DND-41 (cell line): ENCODE measurements around the gene KAT5.

Experiments
- ATAC-seq: fragments of 200-7000 bp; cut with Tn5 transposase; 3 replicates; pipeline ENCODE4 v1.9.1; 2021; ENCODE audit warnings: low read depth; ENCODE audit not compliant: insufficient read depth
- DNase-seq: peaks from one replicate; pipeline ENCODE4 v3.0.0-alpha.2; 2020
- H2AFZ ChIP-seq: 2 replicates; pipeline ENCODE4 v1.6.0; 2012; ENCODE audit warnings: low read depth, low read length
- H3K27ac ChIP-seq: 2 replicates; pipeline ENCODE4 v1.5.1; 2012; ENCODE audit warnings: low read length, inconsistent platforms
- H3K27me3 ChIP-seq: fragments of 200-600 bp; sonication (generic); 2 replicates; pipeline ENCODE4 v1.6.0; 2012; ENCODE audit warnings: low read length, mild to moderate bottlenecking, inconsistent platforms; ENCODE audit not compliant: insufficient read depth, poor library complexity
- H3K36me3 ChIP-seq: 2 replicates; pipeline ENCODE4 v1.5.1; 2012; ENCODE audit warnings: low read length, inconsistent platforms; ENCODE audit not compliant: insufficient read depth
- H3K4me1 ChIP-seq: 2 replicates; pipeline ENCODE4 v1.5.1; 2012; ENCODE audit warnings: mild to moderate bottlenecking, low read length; ENCODE audit not compliant: insufficient read depth
- H3K4me2 ChIP-seq: 2 replicates; pipeline ENCODE4 v1.6.0; 2012; ENCODE audit warnings: mild to moderate bottlenecking, moderate library complexity, low read length, inconsistent platforms; ENCODE audit not compliant: insufficient read depth
- H3K4me3 ChIP-seq, 2 experiments: fragments of 200-600 bp in 1 of 2; shearing (Covaris generic) in 1 of 2; 2 replicates each; pipeline ENCODE4 v1.5.1; 2012 to 2016; ENCODE audit warnings: inconsistent platforms in 2 of 2, low read length in 2 of 2, mild to moderate bottlenecking in 2 of 2, low read depth in 1 of 2, moderate library complexity in 1 of 2
- H3K79me2 ChIP-seq: 2 replicates; pipeline ENCODE4 v1.6.0; 2012; ENCODE audit warnings: low read length, inconsistent platforms; ENCODE audit not compliant: insufficient read depth
- H3K9ac ChIP-seq: 2 replicates; pipeline ENCODE4 v1.6.0; 2012; ENCODE audit warnings: low read depth, mild to moderate bottlenecking, inconsistent platforms, low read length, moderate library complexity
- H3K9me3 ChIP-seq: 2 replicates; pipeline ENCODE4 v1.5.1; 2012; ENCODE audit warnings: low read length, moderate library complexity, mild to moderate bottlenecking, inconsistent platforms; ENCODE audit not compliant: insufficient read depth, severe bottlenecking
- H4K20me1 ChIP-seq: 2 replicates; pipeline ENCODE4 v1.6.0; 2012; ENCODE audit warnings: low read length; ENCODE audit not compliant: insufficient read depth
- CTCF ChIP-seq: IDR thresholded peaks from 2 replicates; pipeline ENCODE4 v1.5.1; 2012; ENCODE audit warnings: borderline replicate concordance, low read length, moderate library complexity, mild to moderate bottlenecking; ENCODE audit not compliant: poor library complexity, severe bottlenecking; ENCODE audit errors: extremely low read depth
- EZH2 ChIP-seq: IDR thresholded peaks from 3 replicates; pipeline ENCODE4 v1.6.1; 2012; ENCODE audit warnings: borderline replicate concordance, low read depth, mild to moderate bottlenecking, moderate library complexity, low read length, inconsistent platforms; ENCODE audit not compliant: severe bottlenecking

The KAT5 gene

GRCh38 chr11:65708451-65708850 lies 3.6 kb upstream of the KAT5 start:
- ATAC-seq, result no peak

GRCh38 chr11:65709661-65710060 lies 2.4 kb upstream of the KAT5 start:
- DNase-seq (no peak), ATAC-seq (no peak)
- Histone ChIP-seq H3K4me3 (no peak overlapping the region), H3K27ac (no peak overlapping the region), H3K9ac (no peak overlapping the region), H3K36me3 (peaks cover 21% of the 10 kb centered on the region), H3K79me2 (peaks cover 23% of the 10 kb centered on the region), H3K27me3 (no peaks in the 10 kb centered on the region), H3K9me3 (no peaks in the 10 kb centered on the region), H3K4me1 (peaks cover 42% of the 10 kb centered on the region), H2AFZ (no peak overlapping the region), H4K20me1 (peaks cover 7% of the 10 kb centered on the region), H3K4me2 (no peak overlapping the region)
- TF ChIP-seq EZH2, result no peak
- no peak for TF ChIP-seq CTCF

More at GRCh38 chr11:65708451-65708850, 3.6 kb upstream of the KAT5 start:
- TF ChIP-seq EZH2, result no peak
- Histone ChIP-seq H3K36me3 (peaks cover 9% of the 10 kb centered on the region), H3K27ac (no peak overlapping the region), H4K20me1 (peaks cover 7% of the 10 kb centered on the region), H3K79me2 (peaks cover 11% of the 10 kb centered on the region), H3K4me3 (no peak overlapping the region), H3K9me3 (no peaks in the 10 kb centered on the region), H3K4me2 (no peak overlapping the region), H3K4me1 (peaks cover 34% of the 10 kb centered on the region), H3K9ac (no peak overlapping the region), H3K27me3 (no peaks in the 10 kb centered on the region), H2AFZ (no peak overlapping the region)
- DNase-seq, result no peak

DNA sequence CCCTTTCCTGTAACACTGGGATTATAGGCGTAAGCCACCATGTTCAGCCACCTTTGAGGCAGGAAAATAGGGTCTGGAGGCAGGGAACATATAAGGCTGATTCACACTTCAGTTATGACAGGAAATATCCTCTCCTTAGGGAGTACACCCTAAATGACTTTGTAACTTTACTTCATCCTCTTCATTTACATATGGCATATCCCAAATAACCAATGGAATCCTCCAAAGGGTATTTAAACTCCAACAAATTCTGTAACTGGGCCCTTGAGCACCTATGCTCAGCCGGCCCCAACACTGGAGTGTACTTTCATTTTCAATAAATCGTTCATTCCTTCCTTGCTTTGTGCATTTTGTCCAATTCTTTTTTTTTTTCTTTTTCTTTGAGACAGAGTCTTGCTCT lies 1.6 kb upstream of the KAT5 start:
- Histone ChIP-seq H3K27ac (no peak overlapping the region), H4K20me1 (peaks cover 10% of the 10 kb centered on the region), H3K79me2 (peaks cover 28% of the 10 kb centered on the region), H2AFZ (no peak overlapping the region), H3K4me3 (no peak overlapping the region), H3K4me2 (peak overlapping the region; percentile 99; the same call in 1 of the 2 replicates), H3K9ac (peak overlapping the region; percentile 73; the same call in 1 of the 2 replicates), H3K27me3 (no peaks in the 10 kb centered on the region), H3K9me3 (no peaks in the 10 kb centered on the region), H3K36me3 (peaks cover 28% of the 10 kb centered on the region), H3K4me1 (peaks cover 46% of the 10 kb centered on the region)
- no peak for DNase-seq
- no peak for TF ChIP-seq EZH2
- TF ChIP-seq CTCF, result no peak
- ATAC-seq, result no peak

DNA sequence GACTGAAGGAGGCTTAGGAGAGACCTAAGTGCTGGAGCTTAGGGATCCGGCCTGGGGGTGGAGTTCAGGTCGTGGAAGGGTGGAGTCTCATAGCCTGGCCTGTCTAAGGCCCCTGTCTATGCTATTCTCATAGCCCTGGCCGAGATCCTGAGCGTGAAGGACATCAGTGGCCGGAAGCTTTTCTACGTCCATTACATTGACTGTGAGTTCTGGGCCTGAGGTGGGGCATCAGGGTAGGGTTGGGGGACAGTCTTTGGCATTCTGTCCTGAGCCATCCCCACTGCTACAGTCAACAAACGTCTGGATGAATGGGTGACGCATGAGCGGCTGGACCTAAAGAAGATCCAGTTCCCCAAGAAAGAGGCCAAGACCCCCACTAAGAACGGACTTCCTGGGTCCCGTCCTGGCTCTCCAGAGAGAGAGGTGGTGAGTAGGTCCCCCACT lies 603 bp downstream of the KAT5 start:
- Histone ChIP-seq H2AFZ (peak overlapping the region; percentile 85), H3K36me3 (peaks cover 49% of the 10 kb centered on the region), H3K4me1 (peaks cover 50% of the 10 kb centered on the region), H3K79me2 (peaks cover 42% of the 10 kb centered on the region), H4K20me1 (peaks cover 23% of the 10 kb centered on the region), H3K4me3 (peak overlapping the region; percentile 47 to 60), H3K9ac (peak overlapping the region; percentile 73), H3K4me2 (peak overlapping the region; percentile 99), H3K27ac (peak overlapping the region; percentile 92), H3K27me3 (no peaks in the 10 kb centered on the region), H3K9me3 (no peaks in the 10 kb centered on the region)
- ATAC-seq (no peak; the same call in 1 of the 3 replicates), DNase-seq (no peak)
- no peak for TF ChIP-seq EZH2
- no peak for TF ChIP-seq CTCF
